ENCODE measurements around the gene HRH4. TPM values are rescaled to one million over a fixed set of nuclear protein-coding genes. Genes with fewer than 3 reads are reported as not detected.
A peak's percentile ranks its signal among the peaks of the same experiment; 100 is the strongest.

HRH4 gene
- total and polyA plus RNA-seq, 7 experiments from 2014 or later: 0.19 to 3.7 (median 0.47) TPM; not detected in 3

DNA sequence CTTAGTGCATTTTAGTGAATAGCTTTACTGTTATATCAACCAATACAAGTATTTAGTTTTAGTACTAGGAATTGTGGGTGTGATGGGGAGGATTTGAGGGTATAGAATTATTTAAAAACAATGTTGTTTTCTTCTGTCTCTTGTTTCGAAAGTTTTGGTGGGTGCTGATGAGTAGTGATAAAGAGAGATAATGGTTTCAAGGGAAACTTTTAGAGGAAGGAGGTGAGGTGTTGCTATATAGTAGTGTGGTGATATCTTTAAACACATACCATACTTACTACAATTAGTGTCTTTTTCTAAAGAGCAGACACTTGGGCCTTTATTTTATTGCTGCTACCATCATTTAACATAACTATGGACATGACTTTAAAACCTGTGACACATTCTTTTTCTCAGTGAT, 23.5 kb upstream of the HRH4 start:
- no peaks in the 10 kb centered on the region for H3K4me1 ChIP-seq (ENCODE audit: control insufficient read depth in 2 of 2, insufficient read depth in 2 of 2, low read length in 2 of 2)
- H3K36me3 ChIP-seq (ENCODE audit: control insufficient read depth in 2 of 3, insufficient read depth in 3 of 3, low read length in 3 of 3): peaks cover 0 to 21% (median 0%) of the 10 kb centered on the region in 3 experiments
- Mint-ChIP-seq H3K4me3 (no peak overlapping the region), H3K27me3 (no peaks in the 10 kb centered on the region), H3K4me1 (peaks cover 0 to 7% (median 0%) of the 10 kb centered on the region in 7 donors), H3K9me3 (peaks cover 0 to 1% (median 0%) of the 10 kb centered on the region in 11 donors), H3K36me3 (peaks cover 17 to 58% (median 45%) of the 10 kb centered on the region in 5 donors), H3K27ac (peak overlapping the region in 1 of 9 donors; percentile 10)
- POLR2A ChIA-PET: interaction anchor here (0.6 kb wide), 1 partner anchor 38 kb away, joined by 3 read pairs; no protein-coding TSS in a partner anchor
- no peaks in the 10 kb centered on the region for H3K9me3 ChIP-seq (ENCODE audit: control insufficient read depth in 2 of 3, low read length in 3 of 3)
- H3K27ac ChIP-seq (ENCODE audit: low read depth, low read length): no peak overlapping the region
- ATAC-seq (no peak), DNase-seq (no peak)
- H3K27me3 ChIP-seq (ENCODE audit: control insufficient read depth in 2 of 2, insufficient read depth in 2 of 2, low read length in 2 of 2): no peaks in the 10 kb centered on the region
- intact Hi-C loops (cut with micrococcal nuclease): no loop called here
- CTCF ChIA-PET: no interaction called here
- H3K4me3 ChIP-seq (ENCODE audit: low read length): no peak overlapping the region

DNA sequence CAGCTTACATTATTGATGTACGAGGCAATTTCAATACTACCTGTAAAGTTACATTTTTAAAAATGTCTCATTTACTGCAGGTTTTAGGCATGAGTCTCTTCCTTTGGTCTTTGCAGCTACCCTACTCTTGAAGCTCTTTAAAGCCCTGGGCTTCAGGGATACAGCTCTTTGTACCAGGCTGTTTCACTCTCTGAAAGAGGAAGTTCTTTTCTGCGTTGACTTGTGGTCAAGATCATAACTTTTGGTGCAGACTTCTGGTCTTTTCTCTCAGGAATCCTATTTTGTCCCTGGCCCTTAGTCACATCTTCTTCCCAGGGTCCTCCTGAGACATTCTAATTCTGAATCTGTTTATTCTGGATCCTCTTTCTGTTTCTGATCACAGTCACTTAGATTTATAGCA, 16.6 kb upstream of the HRH4 start:
- ChIA-PET CTCF (no interaction called here), POLR2A (no interaction called here)
- Mint-ChIP-seq H3K36me3 (peaks cover 9 to 59% (median 46%) of the 10 kb centered on the region in 5 donors), H3K9me3 (peaks cover 0 to 1% (median 0%) of the 10 kb centered on the region in 11 donors), H3K27ac (peak overlapping the region in 1 of 9 donors; percentile 28), H3K4me1 (peaks cover 0 to 6% (median 0%) of the 10 kb centered on the region in 7 donors), H3K27me3 (no peaks in the 10 kb centered on the region), H3K4me3 (no peak overlapping the region)
- DNase-seq (no peak), ATAC-seq (peak; percentile 31)
- Histone ChIP-seq H3K27ac (ENCODE audit: low read depth, low read length) (no peak overlapping the region), H3K4me1 (ENCODE audit: control insufficient read depth in 2 of 2, insufficient read depth in 2 of 2, low read length in 2 of 2) (no peaks in the 10 kb centered on the region), H3K9me3 (ENCODE audit: control insufficient read depth in 2 of 3, low read length in 3 of 3) (no peaks in the 10 kb centered on the region), H3K4me3 (ENCODE audit: low read length) (no peak overlapping the region), H3K36me3 (ENCODE audit: control insufficient read depth in 2 of 3, insufficient read depth in 3 of 3, low read length in 3 of 3) (peaks cover 0 to 35% (median 0%) of the 10 kb centered on the region in 3 experiments), H3K27me3 (ENCODE audit: control insufficient read depth in 2 of 2, insufficient read depth in 2 of 2, low read length in 2 of 2) (no peaks in the 10 kb centered on the region)
- intact Hi-C loops (cut with micrococcal nuclease): no loop called here

- intact Hi-C loops (cut with micrococcal nuclease): loop anchor here in 1 of 2 donors (5.0 kb wide), 1 partner anchor 41 kb away; no protein-coding TSS in a partner anchor
- Histone ChIP-seq H3K9me3 (ENCODE audit: control insufficient read depth in 2 of 3, low read length in 3 of 3) (no peaks in the 10 kb centered on the region), H3K36me3 (ENCODE audit: control insufficient read depth in 2 of 3, insufficient read depth in 3 of 3, low read length in 3 of 3) (peaks cover 0 to 43% (median 8%) of the 10 kb centered on the region in 3 experiments), H3K27me3 (ENCODE audit: control insufficient read depth in 2 of 2, insufficient read depth in 2 of 2, low read length in 2 of 2) (no peaks in the 10 kb centered on the region), H3K4me3 (ENCODE audit: low read length) (no peak overlapping the region), H3K4me1 (ENCODE audit: control insufficient read depth in 2 of 2, insufficient read depth in 2 of 2, low read length in 2 of 2) (no peaks in the 10 kb centered on the region), H3K27ac (ENCODE audit: low read depth, low read length) (no peak overlapping the region)
- H3K4me1 Mint-ChIP-seq: peaks cover 0 to 6% (median 0%) of the 10 kb centered on the region in 7 donors
- DNase-seq (no peak), ATAC-seq (no peak)
- no peak overlapping the region for H3K4me3 Mint-ChIP-seq
- H3K27ac Mint-ChIP-seq: no peak overlapping the region
- ChIA-PET CTCF (no interaction called here), POLR2A (no interaction called here)
- peaks cover 0 to 1% (median 0%) of the 10 kb centered on the region in 11 donors for H3K9me3 Mint-ChIP-seq
- H3K27me3 Mint-ChIP-seq: no peaks in the 10 kb centered on the region
- peaks cover 6 to 66% (median 47%) of the 10 kb centered on the region in 5 donors for H3K36me3 Mint-ChIP-seq
Measured at GRCh38 chr18:24446453-24446852, 14.0 kb upstream of the HRH4 start.

DNA sequence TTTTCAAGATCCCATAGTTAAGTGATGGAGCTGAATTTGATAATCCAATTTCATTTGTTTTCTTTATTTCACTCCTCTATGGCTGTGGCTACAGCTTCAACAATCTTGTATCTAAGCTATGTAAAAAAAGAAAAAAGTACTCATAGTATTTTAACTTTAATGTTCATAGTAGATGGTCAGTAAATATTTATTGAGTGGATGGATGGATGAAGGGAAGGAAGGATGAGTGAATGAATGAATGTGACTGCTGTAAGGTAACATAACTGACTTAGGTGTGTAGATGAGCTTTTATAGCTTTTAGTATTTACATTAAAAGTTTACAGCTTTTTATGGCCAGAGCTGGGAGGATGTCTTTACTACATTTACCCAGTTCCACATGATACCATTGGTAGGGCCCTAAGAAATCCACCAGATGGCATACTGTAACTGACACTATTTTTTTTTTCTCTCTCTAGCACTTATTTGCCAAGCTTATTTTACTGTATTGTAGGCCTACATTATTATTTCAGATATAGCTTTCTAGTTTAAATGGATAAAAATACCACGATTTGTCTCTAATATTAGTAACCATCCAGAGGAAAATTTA, 13.4 kb upstream of the HRH4 start:
- intact Hi-C loops (cut with micrococcal nuclease): loop anchor here in 1 of 2 donors (5.0 kb wide), 1 partner anchor 40 kb away; no protein-coding TSS in a partner anchor
- no peak overlapping the region for H3K27ac Mint-ChIP-seq
- ATAC-seq (no peak), DNase-seq (no peak)
- no peaks in the 10 kb centered on the region for H3K27me3 Mint-ChIP-seq
- CTCF ChIA-PET: no interaction called here
- POLR2A ChIA-PET: no interaction called here
- Histone ChIP-seq H3K27ac (ENCODE audit: low read depth, low read length) (no peak overlapping the region), H3K4me3 (ENCODE audit: low read length) (no peak overlapping the region), H3K27me3 (ENCODE audit: control insufficient read depth in 2 of 2, insufficient read depth in 2 of 2, low read length in 2 of 2) (no peaks in the 10 kb centered on the region), H3K36me3 (ENCODE audit: control insufficient read depth in 2 of 3, insufficient read depth in 3 of 3, low read length in 3 of 3) (peaks cover 0 to 43% (median 8%) of the 10 kb centered on the region in 3 experiments), H3K9me3 (ENCODE audit: control insufficient read depth in 2 of 3, low read length in 3 of 3) (no peaks in the 10 kb centered on the region), H3K4me1 (ENCODE audit: control insufficient read depth in 2 of 2, insufficient read depth in 2 of 2, low read length in 2 of 2) (no peaks in the 10 kb centered on the region)
- peaks cover 0 to 6% (median 0%) of the 10 kb centered on the region in 7 donors for H3K4me1 Mint-ChIP-seq
- peaks cover 5 to 60% (median 42%) of the 10 kb centered on the region in 5 donors for H3K36me3 Mint-ChIP-seq
- H3K4me3 Mint-ChIP-seq: no peak overlapping the region
- no peaks in the 10 kb centered on the region for H3K9me3 Mint-ChIP-seq

GRCh38 chr18:24447961-24448360, 12.5 kb upstream of the HRH4 start:
- Histone ChIP-seq H3K9me3 (ENCODE audit: control insufficient read depth in 2 of 3, low read length in 3 of 3) (no peaks in the 10 kb centered on the region), H3K27me3 (ENCODE audit: control insufficient read depth in 2 of 2, insufficient read depth in 2 of 2, low read length in 2 of 2) (no peaks in the 10 kb centered on the region), H3K4me1 (ENCODE audit: control insufficient read depth in 2 of 2, insufficient read depth in 2 of 2, low read length in 2 of 2) (no peaks in the 10 kb centered on the region), H3K36me3 (ENCODE audit: control insufficient read depth in 2 of 3, insufficient read depth in 3 of 3, low read length in 3 of 3) (peaks cover 0 to 43% (median 8%) of the 10 kb centered on the region in 3 experiments), H3K4me3 (ENCODE audit: low read length) (no peak overlapping the region), H3K27ac (ENCODE audit: low read depth, low read length) (no peak overlapping the region)
- no peaks in the 10 kb centered on the region for H3K27me3 Mint-ChIP-seq
- intact Hi-C loops (cut with micrococcal nuclease): loop anchor here in 1 of 2 donors (5.0 kb wide), 1 partner anchor 39 kb away; no protein-coding TSS in a partner anchor
- DNase-seq: no peak
- no peak overlapping the region for H3K4me3 Mint-ChIP-seq
- H3K4me1 Mint-ChIP-seq: peaks cover 0 to 6% (median 0%) of the 10 kb centered on the region in 7 donors
- peaks cover 5 to 61% (median 42%) of the 10 kb centered on the region in 5 donors for H3K36me3 Mint-ChIP-seq
- no peak overlapping the region for H3K27ac Mint-ChIP-seq
- POLR2A ChIA-PET: no interaction called here
- H3K9me3 Mint-ChIP-seq: no peaks in the 10 kb centered on the region
- ATAC-seq: no peak
- CTCF ChIA-PET: no interaction called here

GRCh38 chr18:24456549-24456948, 3.9 kb upstream of the HRH4 start:
- H3K4me1 Mint-ChIP-seq: peaks cover 0 to 13% (median 0%) of the 10 kb centered on the region in 7 donors
- no peaks in the 10 kb centered on the region for H3K27me3 ChIP-seq (ENCODE audit: control insufficient read depth in 2 of 2, insufficient read depth in 2 of 2, low read length in 2 of 2)
- no peak overlapping the region for H3K4me3 Mint-ChIP-seq
- H3K9me3 ChIP-seq (ENCODE audit: control insufficient read depth in 2 of 3, low read length in 3 of 3): no peaks in the 10 kb centered on the region
- H3K9me3 Mint-ChIP-seq: peaks cover 0 to 6% (median 0%) of the 10 kb centered on the region in 11 donors
- no peak overlapping the region for H3K4me3 ChIP-seq (ENCODE audit: low read length)
- ChIA-PET POLR2A (no interaction called here), CTCF (no interaction called here)
- intact Hi-C loops (cut with micrococcal nuclease): no loop called here
- H3K36me3 Mint-ChIP-seq: peaks cover under 1 to 28% (median 5%) of the 10 kb centered on the region in 5 donors
- no peak for ATAC-seq
- H3K27ac ChIP-seq (ENCODE audit: low read depth, low read length): no peak overlapping the region
- no peak overlapping the region for H3K27ac Mint-ChIP-seq
- no peak for DNase-seq
- no peaks in the 10 kb centered on the region for H3K4me1 ChIP-seq (ENCODE audit: control insufficient read depth in 2 of 2, insufficient read depth in 2 of 2, low read length in 2 of 2)
- H3K27me3 Mint-ChIP-seq: no peaks in the 10 kb centered on the region
- no peaks in the 10 kb centered on the region for H3K36me3 ChIP-seq (ENCODE audit: control insufficient read depth in 2 of 3, insufficient read depth in 3 of 3, low read length in 3 of 3)

GRCh38 chr18:24459772-24460171, 665 bp upstream of the HRH4 start:
- no peaks in the 10 kb centered on the region for H3K9me3 ChIP-seq (ENCODE audit: control insufficient read depth in 2 of 3, low read length in 3 of 3)
- no peak overlapping the region for H3K27ac ChIP-seq (ENCODE audit: low read depth, low read length)
- CTCF ChIA-PET: interaction anchor here (1.2 kb wide), 1 partner anchor 27 kb away, joined by 5 read pairs; no protein-coding TSS in a partner anchor
- peaks cover 0 to 6% (median 0%) of the 10 kb centered on the region in 11 donors for H3K9me3 Mint-ChIP-seq
- intact Hi-C loops (cut with micrococcal nuclease): no loop called here
- no peak for DNase-seq
- H3K27me3 ChIP-seq (ENCODE audit: control insufficient read depth in 2 of 2, insufficient read depth in 2 of 2, low read length in 2 of 2): no peaks in the 10 kb centered on the region
- no peaks in the 10 kb centered on the region for H3K27me3 Mint-ChIP-seq
- no peaks in the 10 kb centered on the region for H3K36me3 ChIP-seq (ENCODE audit: control insufficient read depth in 2 of 3, insufficient read depth in 3 of 3, low read length in 3 of 3)
- POLR2A ChIA-PET: no interaction called here
- peaks cover 0 to 27% (median 0%) of the 10 kb centered on the region in 7 donors for H3K4me1 Mint-ChIP-seq
- H3K4me3 ChIP-seq (ENCODE audit: low read length): no peak overlapping the region
- peaks cover 0 to 10% (median 4%) of the 10 kb centered on the region in 5 donors for H3K36me3 Mint-ChIP-seq
- ATAC-seq: no peak
- H3K27ac Mint-ChIP-seq: no peak overlapping the region
- peak overlapping the region in 1 of 10 donors; percentile 25 for H3K4me3 Mint-ChIP-seq
- no peaks in the 10 kb centered on the region for H3K4me1 ChIP-seq (ENCODE audit: control insufficient read depth in 2 of 2, insufficient read depth in 2 of 2, low read length in 2 of 2)
